GM12892 (cell line): ENCODE measurements around the gene SCAMP1.

ENCODE experiments used
- DNase-seq: peaks from one replicate; pipeline ENCODE4 v3.0.0; 2011; ENCODE audit not compliant: insufficient read length
- FAIRE-seq: peaks from 2 replicates; lab custom pipeline; 2011; peaks lifted over from hg19 to GRCh38; lab: Jason Lieb, UNC
- POLR2A ChIP-seq: IDR thresholded peaks from 2 replicates; pipeline ENCODE4 v1.6.1; 2011; ENCODE audit warnings: low read depth, low read length, control low read depth
- POLR2AphosphoS5 ChIP-seq: IDR thresholded peaks from 2 replicates; pipeline ENCODE4 v1.6.1; 2011; ENCODE audit warnings: low read depth, low read length, control low read depth
- TAF1 ChIP-seq: IDR thresholded peaks from 2 replicates; pipeline ENCODE4 v1.6.1; 2011; ENCODE audit warnings: low read depth, mild to moderate bottlenecking, control low read depth, low read length, borderline replicate concordance

SCAMP1 gene

GRCh38 chr5:78404682-78405293 lies 44.4 kb downstream of the SCAMP1 start:
- FAIRE-seq (peak; percentile 84), DNase-seq (no peak)
- no peak for TF ChIP-seq POLR2AphosphoS5
- no peak for TF ChIP-seq POLR2A
- TF ChIP-seq TAF1, result no peak

DNA sequence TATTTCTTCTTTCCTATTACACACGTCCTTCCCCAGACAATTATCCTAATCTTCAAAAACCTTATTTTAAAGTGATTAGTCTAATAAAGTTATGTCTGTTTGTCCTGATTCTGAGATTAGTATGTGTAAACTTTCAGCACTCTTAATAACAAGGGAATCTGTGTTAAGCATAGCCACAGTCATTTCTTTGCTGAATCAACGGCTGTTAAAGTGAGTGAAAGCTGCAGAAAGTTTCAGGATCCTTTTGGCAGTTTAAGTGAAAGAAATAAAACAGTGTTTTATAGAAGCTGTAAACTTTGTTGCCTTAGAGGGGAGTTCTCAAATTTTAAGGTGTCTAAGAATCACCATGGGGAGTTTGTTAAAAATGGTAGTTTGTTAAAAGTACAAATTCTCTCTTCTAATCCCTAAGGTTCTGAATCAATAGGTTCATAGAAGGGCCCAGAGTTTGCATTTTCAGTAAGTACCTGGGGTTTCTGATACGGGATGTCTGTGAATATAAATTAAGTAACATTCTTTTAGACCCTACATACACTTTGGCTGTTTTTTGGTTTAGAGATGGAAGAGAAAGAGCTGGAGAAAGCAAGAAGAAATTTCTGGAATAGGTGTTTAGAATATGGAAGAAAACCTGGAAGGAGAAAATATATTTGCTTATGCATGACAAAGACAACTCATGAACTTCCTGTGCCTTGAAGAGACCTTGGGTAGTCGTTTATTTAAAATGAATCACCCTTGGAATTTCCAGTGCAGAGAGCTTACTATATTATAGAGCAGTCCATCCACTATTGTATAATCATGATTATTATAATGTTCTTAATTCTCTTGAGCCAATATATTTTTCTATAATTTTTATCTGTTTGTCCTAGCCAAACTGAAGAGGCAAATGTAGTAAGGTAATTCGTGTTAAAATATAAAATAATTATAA lies 45.7 kb downstream of the SCAMP1 start:
- no peak for DNase-seq
- peak; percentile 48 for FAIRE-seq
- TF ChIP-seq TAF1 (no peak), POLR2A (no peak), POLR2AphosphoS5 (no peak)

DNA sequence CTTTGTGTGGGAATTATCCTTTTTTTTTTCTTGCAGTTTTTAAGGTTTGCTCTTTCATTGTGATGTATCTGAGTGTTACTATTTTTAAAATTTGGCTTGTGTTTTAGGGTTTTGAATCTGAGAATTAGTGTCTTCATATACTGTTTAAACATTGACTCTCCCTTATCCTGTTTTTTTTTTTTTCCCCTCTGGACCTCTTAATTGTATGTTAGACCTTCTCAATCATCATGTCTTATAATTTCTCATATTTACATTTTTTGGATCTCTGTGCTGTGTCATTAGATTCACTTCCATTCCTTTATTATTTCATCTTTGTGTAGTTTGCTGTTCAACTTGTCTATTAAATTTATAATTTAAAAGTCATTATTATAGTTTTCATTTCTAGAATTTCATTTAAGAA lies 47.0 kb downstream of the SCAMP1 start:
- FAIRE-seq (no peak), DNase-seq (no peak)
- TF ChIP-seq TAF1, result no peak
- no peak for TF ChIP-seq POLR2A
- TF ChIP-seq POLR2AphosphoS5, result no peak

GRCh38 chr5:78411586-78411985 lies 51.2 kb downstream of the SCAMP1 start:
- no peak for TF ChIP-seq TAF1
- TF ChIP-seq POLR2AphosphoS5, result no peak
- no peak for TF ChIP-seq POLR2A
- FAIRE-seq (no peak), DNase-seq (no peak)

DNA sequence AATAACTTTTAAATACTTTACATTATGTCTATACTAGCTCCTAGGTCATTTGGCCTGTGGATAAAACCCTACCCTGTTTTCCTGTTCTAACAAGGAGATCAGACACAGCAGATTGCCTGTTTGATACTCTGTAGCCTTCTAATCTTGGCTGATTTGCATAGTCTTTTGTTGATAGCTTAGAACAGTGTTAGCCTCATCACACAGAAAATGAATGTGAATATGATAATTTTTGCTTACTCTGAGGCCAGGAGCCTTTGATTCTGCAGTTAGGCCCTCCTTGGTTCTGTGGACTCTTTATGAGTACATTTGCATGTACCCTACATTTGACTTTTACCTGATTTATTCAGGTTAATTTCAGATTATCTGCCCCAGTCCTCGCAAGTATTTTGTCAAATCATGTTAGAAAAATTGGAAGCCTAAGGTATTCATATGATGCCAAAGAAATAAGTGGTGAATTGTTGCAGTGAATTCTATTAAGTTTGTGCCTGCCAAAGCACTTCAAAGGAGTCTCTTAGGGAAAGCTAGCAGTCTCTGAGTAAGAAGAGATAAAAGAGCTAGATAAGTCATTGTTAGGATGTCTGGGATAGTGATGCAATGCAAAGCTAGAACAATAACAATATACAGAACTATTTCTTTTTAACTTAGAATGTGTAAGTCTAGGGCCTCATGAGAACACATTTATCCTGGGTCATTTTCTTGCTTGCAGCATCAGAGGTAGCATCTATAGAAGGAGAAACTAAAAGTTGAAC lies 56.4 kb downstream of the SCAMP1 start:
- DNase-seq (no peak), FAIRE-seq (no peak)
- TF ChIP-seq POLR2AphosphoS5 (no peak), TAF1 (no peak), POLR2A (no peak)

GRCh38 chr5:78419396-78419795 lies 59.0 kb downstream of the SCAMP1 start:
- TF ChIP-seq POLR2AphosphoS5 (no peak), TAF1 (no peak), POLR2A (no peak)
- FAIRE-seq (peak; percentile 56), DNase-seq (no peak)

DNA sequence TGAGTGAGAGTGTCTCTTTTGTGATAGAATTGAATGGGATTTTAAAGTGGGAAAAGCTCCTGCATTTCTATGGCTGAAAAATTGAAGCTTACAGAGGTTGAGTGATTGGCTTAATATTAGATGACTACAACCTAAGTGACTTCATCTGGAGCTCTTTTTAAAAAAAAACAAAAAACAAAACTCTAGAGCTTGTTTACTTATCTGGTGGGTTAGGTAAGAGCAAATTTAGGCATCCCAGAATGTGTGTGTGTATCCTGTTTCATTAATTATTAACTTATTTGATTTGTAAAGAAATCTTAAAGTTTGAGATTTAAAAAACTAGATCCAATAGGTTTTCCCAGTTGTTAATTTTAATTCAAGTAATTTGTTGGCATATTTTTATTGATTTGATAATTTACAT lies 60.1 kb downstream of the SCAMP1 start:
- TF ChIP-seq POLR2AphosphoS5, result no peak
- no peak for TF ChIP-seq TAF1
- no peak for TF ChIP-seq POLR2A
- no peak for DNase-seq
- FAIRE-seq, result no peak

DNA sequence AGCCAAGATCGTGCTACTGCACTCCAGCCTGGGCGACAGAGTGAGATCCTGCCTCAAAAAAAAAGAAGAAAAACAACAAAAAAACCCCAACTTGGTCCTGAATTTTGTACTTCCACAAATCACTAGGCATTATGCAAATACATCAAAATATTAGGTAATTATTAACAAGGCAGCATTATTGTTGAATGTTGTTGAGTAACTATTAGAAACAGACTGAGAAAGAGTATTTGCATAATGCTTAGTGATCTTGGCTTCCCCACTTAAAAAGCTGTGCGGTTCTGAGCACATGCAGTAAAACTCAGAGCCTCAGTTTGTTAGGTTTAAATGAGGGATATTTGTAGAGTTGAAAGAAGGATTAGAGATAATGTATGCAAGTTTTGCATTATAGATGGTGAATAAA lies 64.2 kb downstream of the SCAMP1 start:
- TF ChIP-seq POLR2A, result no peak
- no peak for TF ChIP-seq POLR2AphosphoS5
- TF ChIP-seq TAF1, result no peak
- FAIRE-seq (no peak), DNase-seq (no peak)

DNA sequence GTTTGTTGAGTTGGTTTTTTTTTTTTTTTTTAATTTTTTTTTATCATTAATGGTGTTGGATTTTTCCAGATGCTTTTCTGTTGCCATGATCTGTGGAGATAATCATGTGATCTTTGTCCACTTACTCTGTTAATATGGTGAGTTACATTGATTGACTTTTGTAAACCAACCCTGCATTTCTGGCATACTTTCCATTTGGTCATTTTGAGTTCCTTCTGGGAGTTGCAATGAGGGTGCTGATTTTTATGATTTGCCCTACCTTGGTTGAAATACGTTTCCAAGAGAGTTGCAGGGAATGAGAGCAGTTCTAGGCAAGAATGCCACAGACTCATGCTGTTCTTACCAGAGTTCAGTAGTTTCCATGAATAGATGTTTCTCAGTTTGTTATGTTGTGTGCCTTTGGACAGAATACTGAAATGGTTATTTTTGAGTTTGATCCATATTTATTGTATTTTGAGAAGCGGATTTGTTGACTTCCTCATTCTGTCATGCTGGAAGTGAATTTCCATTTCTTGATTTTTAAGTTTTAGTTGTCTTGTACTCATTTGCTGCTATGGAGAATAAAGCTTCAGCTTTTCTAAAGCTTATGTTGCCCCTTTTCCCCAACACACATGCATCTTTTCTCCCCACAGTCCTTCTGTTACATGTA lies 69.0 kb downstream of the SCAMP1 start:
- no peak for TF ChIP-seq POLR2A
- TF ChIP-seq POLR2AphosphoS5, result no peak
- no peak for TF ChIP-seq TAF1
- no peak for FAIRE-seq
- no peak for DNase-seq

GRCh38 chr5:78430866-78431265 lies 70.4 kb downstream of the SCAMP1 start:
- FAIRE-seq (no peak), DNase-seq (no peak)
- TF ChIP-seq POLR2AphosphoS5 (no peak), TAF1 (no peak), POLR2A (no peak)

- no peak for DNase-seq
- FAIRE-seq, result no peak
- TF ChIP-seq TAF1 (no peak), POLR2A (no peak), POLR2AphosphoS5 (no peak)
Observed at GRCh38 chr5:78433972-78434371, 73.6 kb downstream of the SCAMP1 start.
